ENCODE data around the gene SLC16A6.
A peak's percentile ranks its signal among the peaks of the same experiment; 100 is the strongest.
"Not testable (repeated sequence)": the region's sequence is repeated elsewhere in the genome, so short reads cannot be mapped to it uniquely, and the experiment has no call there.

SLC16A6 gene

GRCh38 chr17:68290955-68291835 is at the start of gene SLC16A6, which contains the start of gene ARSG:
Gene SLC16A6, minus strand, starts transcription at chr17:68291127. Its CDS starts 12,807 bp downstream, at chr17:68278320.
Gene ARSG, plus strand, starts transcription at chr17:68291495. Its CDS starts 15,999 bp downstream, at chr17:68307494.
- DNase-seq (ENCODE audit: low spot score): peak; percentile 81

GRCh38 chr17:68334393-68334792 is 43.5 kb upstream of the SLC16A6 start:
- no peak for DNase-seq (ENCODE audit: low spot score)

GRCh38 chr17:68331932-68332331 is 41.0 kb upstream of the SLC16A6 start:
- DNase-seq (ENCODE audit: low spot score): not testable (repeated sequence)

DNA sequence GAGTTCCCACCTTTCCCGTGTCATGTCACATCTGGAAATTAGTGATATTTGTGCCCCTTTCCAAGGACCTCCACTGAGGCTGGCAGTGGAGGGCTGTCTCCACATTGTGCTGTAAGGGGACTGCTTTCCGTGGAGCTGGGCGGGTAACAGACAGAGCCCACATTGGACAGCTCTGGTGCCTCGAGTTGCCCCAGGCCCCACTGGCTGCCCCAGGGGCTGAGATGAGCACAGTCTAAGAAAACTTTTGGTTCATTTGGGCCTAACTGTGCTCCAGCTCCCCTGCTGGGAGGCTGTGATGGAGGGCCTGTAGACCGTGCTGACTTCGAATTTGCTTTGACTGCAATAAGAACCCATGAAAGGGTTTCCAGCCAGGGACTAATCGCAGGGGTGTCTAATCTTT is 38.4 kb upstream of the SLC16A6 start:
- no peak for DNase-seq (ENCODE audit: low spot score)

DNA sequence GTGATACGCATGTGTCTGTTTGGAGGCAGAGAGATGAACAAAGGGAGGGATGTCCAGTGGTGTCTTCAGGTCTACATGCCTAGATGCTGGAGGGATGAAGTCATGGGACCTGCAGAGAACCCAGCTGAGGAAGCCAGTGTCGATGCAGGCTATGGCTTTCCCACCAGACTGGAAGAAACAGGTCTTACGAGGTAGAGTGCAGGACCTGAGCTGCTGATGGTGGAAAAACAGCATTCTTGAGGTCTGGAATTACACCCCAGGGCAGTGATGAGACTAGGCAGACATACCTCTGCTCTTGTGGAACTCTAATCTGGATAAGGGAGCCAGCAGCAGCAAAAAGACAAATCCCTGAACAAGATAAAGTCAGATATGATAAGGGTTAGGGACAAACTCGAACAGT is 37.7 kb upstream of the SLC16A6 start:
- no peak for DNase-seq (ENCODE audit: low spot score)

- DNase-seq (ENCODE audit: low spot score): no peak
Observed at GRCh38 chr17:68327823-68328557, 37.1 kb upstream of the SLC16A6 start.

DNA sequence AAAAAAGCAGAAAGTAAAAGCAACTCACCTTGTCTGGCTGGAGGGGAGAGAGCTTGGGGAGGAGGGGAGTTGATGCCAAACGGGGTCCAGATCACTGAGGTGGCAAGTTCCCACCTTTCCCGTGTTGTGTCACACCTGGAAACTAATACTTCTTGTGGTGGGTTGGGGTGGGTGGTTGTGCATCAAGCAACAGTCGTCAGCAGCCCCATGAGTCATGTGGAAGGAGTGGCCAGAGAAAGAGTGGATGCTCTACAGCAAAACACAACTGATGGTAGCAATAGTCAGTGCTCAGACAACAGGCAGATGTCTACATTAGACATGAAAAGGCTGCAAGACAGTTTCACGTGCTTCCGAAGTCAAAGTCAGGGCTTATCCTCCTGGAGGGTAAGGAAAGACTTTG is 35.8 kb upstream of the SLC16A6 start:
- no peak for DNase-seq (ENCODE audit: low spot score)

- no peak for DNase-seq (ENCODE audit: low spot score)
Observed at GRCh38 chr17:68325961-68326360, 35.0 kb upstream of the SLC16A6 start.

DNA sequence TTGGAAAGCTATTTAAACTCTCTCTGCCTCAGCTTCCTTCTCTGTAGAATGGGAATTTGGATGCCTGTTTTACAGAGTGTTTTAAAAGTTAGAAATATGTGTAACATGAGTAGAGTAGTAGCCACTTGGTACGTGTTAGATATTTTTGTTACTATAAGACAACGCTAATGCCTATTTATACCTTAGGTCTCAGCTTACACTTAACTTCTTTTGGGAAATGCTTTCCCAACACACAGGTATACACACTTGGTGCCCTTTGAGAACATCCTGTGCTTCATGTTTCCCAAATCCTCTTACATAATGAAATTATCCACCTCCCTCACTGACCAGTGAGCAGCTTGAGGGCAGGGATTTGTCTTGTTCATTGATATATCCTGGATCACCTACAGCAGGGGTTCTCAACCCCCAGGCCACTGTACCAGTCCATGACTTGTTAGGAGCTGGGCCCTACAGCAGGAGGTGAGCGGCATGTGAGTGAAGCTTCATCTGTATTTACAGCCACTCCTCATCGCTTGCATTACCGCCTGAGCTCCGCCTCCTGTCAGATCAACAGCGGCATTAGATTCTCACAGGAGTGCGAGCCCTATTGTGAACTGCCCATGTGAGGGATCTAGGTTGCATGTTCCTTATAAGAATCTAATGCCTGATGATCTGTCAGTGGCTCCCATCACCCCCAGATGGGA is 33.9 kb upstream of the SLC16A6 start:
- DNase-seq (ENCODE audit: low spot score): no peak

DNA sequence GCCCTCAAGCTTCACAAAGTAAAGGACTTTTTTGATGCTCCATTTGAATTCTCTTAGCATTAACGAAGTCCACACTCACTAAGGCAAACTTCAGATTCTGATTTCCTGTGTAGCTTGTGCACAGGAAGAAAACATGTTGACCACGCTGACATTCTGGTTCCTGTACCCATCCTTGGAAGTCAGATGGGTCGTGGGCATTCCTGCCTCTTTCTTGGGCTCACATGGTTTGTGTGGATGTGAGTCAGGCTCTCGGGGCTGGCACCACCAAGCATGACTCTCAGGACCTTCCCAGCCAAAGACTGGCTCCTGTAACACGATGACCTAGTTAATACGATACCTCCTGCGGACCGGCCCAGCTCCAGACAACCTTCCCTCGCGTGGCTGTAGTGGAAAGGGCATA is 33.2 kb upstream of the SLC16A6 start:
- DNase-seq (ENCODE audit: low spot score): no peak

- DNase-seq (ENCODE audit: low spot score): no peak
Observed at GRCh38 chr17:68322630-68323029, 31.7 kb upstream of the SLC16A6 start.

- DNase-seq (ENCODE audit: low spot score): no peak
Observed at GRCh38 chr17:68321556-68321954, 30.6 kb upstream of the SLC16A6 start.

DNA sequence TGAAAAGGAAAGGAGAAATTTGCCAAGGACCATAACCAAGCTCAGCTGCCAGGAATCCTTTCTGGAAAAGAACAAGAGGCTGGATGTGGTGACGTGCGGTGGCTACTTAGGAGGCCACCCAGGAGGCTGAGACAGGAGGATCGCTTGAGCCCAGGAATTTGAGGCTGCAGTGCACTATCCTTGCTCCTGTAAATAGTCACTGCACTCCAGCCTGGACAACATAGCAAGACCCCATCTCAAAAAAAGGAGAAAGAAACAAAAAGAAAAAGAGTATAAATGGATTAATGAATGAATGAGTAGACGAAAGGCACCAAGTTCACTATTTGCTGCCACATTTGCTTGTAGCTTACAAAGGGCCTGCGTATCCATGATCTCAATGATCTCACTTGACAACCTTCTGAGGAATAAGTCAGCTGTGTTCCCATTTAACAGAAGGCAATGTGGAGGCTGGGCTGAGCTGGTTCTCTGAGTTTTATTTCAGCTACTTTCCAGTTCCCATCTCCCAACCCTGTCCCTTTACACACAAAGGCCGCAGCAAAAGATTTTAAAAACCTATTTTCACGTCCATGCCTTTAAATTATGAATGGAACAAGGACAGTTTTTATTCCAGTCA is 30.1 kb upstream of the SLC16A6 start:
- no peak for DNase-seq (ENCODE audit: low spot score)

- DNase-seq (ENCODE audit: low spot score): no peak
Observed at GRCh38 chr17:68320311-68320865, 29.5 kb upstream of the SLC16A6 start.

GRCh38 chr17:68319410-68320162 is 28.7 kb upstream of the SLC16A6 start:
- no peak for DNase-seq (ENCODE audit: low spot score)

GRCh38 chr17:68318103-68318991 is 27.4 kb upstream of the SLC16A6 start:
- peak; percentile 58 for DNase-seq (ENCODE audit: low spot score)

DNA sequence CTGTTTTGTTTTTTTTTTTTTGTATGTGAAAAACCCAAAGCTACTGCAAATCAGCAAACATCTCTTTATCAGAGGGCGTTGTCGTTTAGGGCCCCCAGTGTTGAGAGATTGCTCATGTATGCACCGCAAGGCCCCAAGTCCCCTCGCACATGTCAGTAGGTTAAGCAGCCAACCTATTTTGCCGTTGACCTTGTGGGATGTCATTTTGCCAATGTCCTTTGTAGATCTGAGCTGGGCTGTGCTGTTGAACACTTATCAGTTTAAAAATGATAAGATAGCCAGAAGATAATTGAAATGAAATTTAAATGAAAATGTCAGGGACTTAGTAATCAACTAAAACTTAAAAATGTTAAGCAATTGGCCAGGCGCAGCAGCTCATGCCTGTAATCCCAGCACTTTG is 26.5 kb upstream of the SLC16A6 start:
- no peak for DNase-seq (ENCODE audit: low spot score)

DNA sequence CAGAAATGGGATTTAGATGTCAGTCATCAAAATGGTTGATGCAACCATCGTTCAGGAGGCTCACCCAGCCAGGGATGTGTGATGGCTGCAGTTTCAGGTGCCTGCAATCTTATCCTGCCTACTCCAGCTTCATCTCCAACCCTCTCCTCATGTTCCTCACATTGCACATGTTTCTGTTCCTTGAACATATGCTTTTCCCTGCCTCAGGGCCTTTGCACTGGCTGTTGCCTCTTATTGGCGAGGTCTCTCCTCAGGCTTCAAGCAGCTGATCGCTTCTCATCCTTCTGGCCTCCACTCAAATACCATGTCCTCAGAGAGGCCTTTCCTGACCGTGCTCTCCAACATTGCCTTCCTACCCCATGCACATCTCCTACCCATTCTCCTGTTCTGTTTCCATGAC is 25.0 kb upstream of the SLC16A6 start:
- DNase-seq (ENCODE audit: low spot score): no peak

GRCh38 chr17:68314916-68315535 is 24.1 kb upstream of the SLC16A6 start:
- no peak for DNase-seq (ENCODE audit: low spot score)

DNA sequence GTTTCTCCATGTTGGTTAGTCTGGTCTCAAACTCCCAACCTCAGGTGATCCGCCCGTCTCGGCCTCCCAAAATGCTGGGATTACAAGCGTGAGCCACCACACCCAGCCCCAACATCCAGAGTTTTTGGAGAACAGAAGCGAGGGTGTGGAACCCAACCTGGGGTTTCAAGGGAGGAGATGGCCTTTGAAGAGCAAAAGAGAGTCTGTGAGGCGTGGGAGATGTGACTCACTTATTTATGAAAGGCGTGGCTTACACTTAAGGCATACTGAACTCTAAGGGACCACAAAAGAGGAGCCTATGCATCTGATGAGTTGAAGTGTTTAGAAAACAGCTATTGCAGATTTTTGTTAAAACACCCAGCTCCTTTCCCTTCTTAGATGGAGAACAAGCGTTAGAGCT is 19.2 kb upstream of the SLC16A6 start:
- no peak for DNase-seq (ENCODE audit: low spot score)

Measured in AG20443 (cell line).